Motor neuron (in vitro differentiated cells): ENCODE measurements around the gene TRIO. TPM values are rescaled to one million over a fixed set of nuclear protein-coding genes. Genes with fewer than 3 reads are reported as not detected.

Experiments used
- ATAC-seq, 8 experiments: fragments of 200-7000 bp; cut with Tn5 transposase; replicated peaks in 6 of 8; 2 replicates each; pipeline ENCODE4 v1.8.0; 2021; ENCODE audit warnings: mild to moderate bottlenecking in 8 of 8, moderate library complexity in 8 of 8
- H3K27ac ChIP-seq, 2 donors: fragments of 250-450 bp; sonication (Bioruptor Pico); 2 replicates each; pipeline ENCODE4 v1.9.0; 2021; ENCODE audit warnings: antibody characterized with exemption in 2 of 2, mild to moderate bottlenecking in 2 of 2, moderate library complexity in 1 of 2
- H3K4me1 ChIP-seq, 2 donors: fragments of 250-450 bp; sonication (Bioruptor Pico); replicated peaks in 1 of 2; 2 replicates each; pipeline ENCODE4 v1.6.1; 2021; ENCODE audit warnings: antibody characterized with exemption in 2 of 2, mild to moderate bottlenecking in 2 of 2, moderate library complexity in 1 of 2
- H3K4me3 ChIP-seq, 5 donors: fragments of 250-450 bp; sonication (Bioruptor Pico); 2 replicates each; pipeline ENCODE4 v1.9.0; 2021; ENCODE audit warnings: antibody characterized with exemption in 5 of 5, mild to moderate bottlenecking in 5 of 5, moderate library complexity in 4 of 5
- WGBS, 10 experiments: fragments of 450-650 bp; shearing (Covaris generic); methylation state at CpG; one replicate each; pipeline ENCODE4 v1.0.0; 2022; 5-methylcytosine and 5-hydroxymethylcytosine counted together
- in situ Hi-C, 9 experiments: fragments of 400-800 bp; cut with MboI; loops; one replicate each; pipeline ENCODE4 v1.15.0; 2021; ENCODE audit warnings: low sequenced_read_pairs in 9 of 9, low pct_unique_long_range_greater_than_20kb in 2 of 9; ENCODE audit not compliant: unreplicated experiment in 9 of 9
- total RNA-seq, 8 experiments: library from RNA; unstranded; fragments of 300-600 nt; gene quantifications; 2 replicates each; pipeline versions ENCODE4 v1.2.3 to v1.2.4, GENCODE V29; 2022

Gene TRIO
- total RNA-seq, 8 experiments from 2014 or later, result 39.7 to 162 (median 92.9) TPM

GRCh38 chr5:14284392-14285148, 141.4 kb downstream of the TRIO start:
- in situ Hi-C loops, result loop anchor here in 1 of 9 experiments (25.0 kb wide), 1 partner anchor 297 kb away; no protein-coding TSS in a partner anchor
- peak in 2 of 8 experiments; percentile 22 to 55 for ATAC-seq
- 45 to 100% (median 81%) methylated on average over 1 to 10 of the region's 12 CpGs; no CpG with 5 or more reads in 1 of the 10 experiments for WGBS, 10 experiments
- Histone ChIP-seq H3K27ac (no peak overlapping the region), H3K4me3 (no peak overlapping the region), H3K4me1 (peaks cover 22 to 34% of the 10 kb centered on the region in 2 donors)

DNA sequence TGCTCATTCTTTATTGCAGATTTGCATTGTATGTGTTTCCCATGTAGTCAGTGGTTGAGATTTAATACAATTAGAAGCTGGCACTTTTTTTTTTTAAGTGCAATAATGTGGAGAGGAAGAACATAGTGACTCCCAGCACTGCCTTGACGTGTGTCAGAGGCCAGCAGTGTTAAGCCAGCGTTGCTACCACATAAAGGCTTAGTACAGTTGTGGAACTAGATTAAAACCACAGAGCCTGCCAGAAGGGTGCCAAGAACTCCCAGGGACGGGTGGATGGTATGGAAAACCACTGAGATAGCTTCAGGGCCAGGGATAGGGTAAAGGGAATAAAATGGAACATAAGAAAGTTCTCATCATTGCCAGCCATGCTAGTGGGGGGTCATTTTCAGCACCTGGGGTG, 142.9 kb downstream of the TRIO start:
- WGBS, 10 experiments, result 60 to 100% (median 93%) methylated on average over 1 to 3 of the region's 3 CpGs; no CpG with 5 or more reads in 3 of the 10 experiments
- in situ Hi-C loops, result loop anchor here in 1 of 9 experiments (25.0 kb wide), 1 partner anchor 299 kb away; no protein-coding TSS in a partner anchor
- no peak overlapping the region for H3K27ac ChIP-seq
- H3K4me3 ChIP-seq, result no peak overlapping the region
- ATAC-seq, result no peak
- peaks cover 22 to 23% of the 10 kb centered on the region in 2 donors for H3K4me1 ChIP-seq

DNA sequence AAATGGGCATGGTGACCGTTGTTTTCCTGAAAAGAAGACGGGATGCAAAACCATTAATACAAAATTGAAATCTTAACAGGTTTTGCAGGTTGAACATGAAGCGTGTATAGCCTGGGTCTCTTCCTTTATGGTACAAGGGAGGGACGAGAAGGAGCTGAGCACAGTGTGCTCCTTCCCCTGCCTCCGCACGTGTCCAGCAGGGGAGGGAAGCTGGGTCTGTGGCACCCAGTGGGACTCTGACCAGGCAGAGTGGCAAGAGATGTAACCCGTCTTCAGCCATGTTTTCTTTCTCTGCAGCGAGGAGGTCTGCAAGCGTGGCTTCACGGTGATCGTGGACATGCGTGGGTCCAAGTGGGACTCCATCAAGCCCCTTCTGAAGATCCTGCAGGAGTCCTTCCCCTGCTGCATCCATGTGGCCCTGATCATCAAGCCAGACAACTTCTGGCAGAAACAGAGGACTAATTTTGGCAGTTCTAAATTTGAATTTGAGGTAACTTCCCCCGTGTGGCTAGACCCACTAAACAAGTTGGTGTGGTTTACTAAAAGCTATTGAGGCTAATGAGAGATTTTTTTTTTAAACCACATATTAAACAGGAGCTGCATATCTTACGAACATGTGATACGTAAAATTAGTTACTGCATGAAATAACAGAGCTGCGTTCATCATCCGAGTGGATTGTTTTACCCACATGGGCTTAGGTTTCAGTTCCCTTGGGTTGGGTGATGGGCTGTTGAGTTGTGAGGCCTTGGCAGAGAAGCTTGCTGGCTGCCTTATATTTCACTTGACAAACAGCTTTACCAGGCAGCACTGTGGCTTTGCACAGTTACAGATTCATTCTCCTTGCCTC, 143.7 kb downstream of the TRIO start:
- in situ Hi-C loops, result loop anchor here in 1 of 9 experiments (25.0 kb wide), 1 partner anchor 299 kb away; no protein-coding TSS in a partner anchor
- H3K4me1 ChIP-seq, result peaks cover 22 to 23% of the 10 kb centered on the region in 2 donors
- no peak overlapping the region for H3K4me3 ChIP-seq
- WGBS, 10 experiments, result 79 to 100% (median 96%) methylated on average over 1 to 12 of the region's 17 CpGs; no CpG with 5 or more reads in 2 of the 10 experiments
- no peak overlapping the region for H3K27ac ChIP-seq
- no peak for ATAC-seq

DNA sequence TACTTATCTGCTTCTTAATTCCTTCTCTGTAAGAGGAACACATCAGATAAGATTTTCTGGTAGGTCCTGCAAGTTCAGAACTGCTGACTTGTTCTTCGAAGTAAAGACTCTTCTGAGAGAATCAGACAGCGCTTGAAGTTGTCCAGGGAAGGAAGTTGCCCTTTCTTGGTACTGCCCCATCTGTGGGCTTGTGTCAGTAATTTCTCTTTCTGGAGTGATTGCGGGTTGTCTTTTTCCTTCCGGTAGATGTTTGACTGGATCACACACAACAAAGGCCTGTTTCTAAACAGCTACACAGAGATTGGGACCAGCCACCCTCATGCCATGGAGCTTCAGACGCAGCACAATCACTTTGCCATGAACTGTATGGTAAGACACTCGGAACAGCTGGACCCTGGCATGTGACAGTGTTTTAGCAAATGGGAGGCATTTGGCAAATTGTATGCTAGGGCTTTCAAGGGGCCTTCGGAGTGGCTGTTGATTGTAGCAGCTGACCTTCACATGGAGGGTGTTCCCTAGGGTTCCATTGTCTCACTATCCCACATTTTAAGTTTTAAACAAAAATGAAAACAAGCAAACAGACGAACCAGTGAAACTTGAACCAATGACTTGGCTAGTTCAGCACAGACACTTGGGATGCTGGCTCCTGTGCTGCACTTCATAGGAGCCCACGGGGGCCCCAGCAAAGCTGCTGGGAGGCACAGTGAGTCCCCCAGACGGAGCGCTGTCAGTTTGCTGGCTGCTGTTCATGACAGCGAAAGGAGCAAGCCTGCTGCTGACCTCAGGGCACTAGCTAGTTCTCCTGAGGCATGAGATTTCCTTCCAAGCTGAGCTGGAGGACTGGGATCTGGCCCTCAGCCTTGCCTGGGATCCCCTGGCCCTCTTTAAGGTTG, 149.9 kb downstream of the TRIO start:
- WGBS, 10 experiments, result 93 to 100% (median 100%) methylated on average over 1 to 9 of the region's 12 CpGs; no CpG with 5 or more reads in 3 of the 10 experiments
- Histone ChIP-seq H3K4me1 (no peaks in the 10 kb centered on the region), H3K27ac (no peak overlapping the region), H3K4me3 (no peak overlapping the region)
- ATAC-seq, result no peak
- in situ Hi-C loops, result loop anchor here in 1 of 9 experiments (25.0 kb wide), 1 partner anchor 306 kb away; no protein-coding TSS in a partner anchor

DNA sequence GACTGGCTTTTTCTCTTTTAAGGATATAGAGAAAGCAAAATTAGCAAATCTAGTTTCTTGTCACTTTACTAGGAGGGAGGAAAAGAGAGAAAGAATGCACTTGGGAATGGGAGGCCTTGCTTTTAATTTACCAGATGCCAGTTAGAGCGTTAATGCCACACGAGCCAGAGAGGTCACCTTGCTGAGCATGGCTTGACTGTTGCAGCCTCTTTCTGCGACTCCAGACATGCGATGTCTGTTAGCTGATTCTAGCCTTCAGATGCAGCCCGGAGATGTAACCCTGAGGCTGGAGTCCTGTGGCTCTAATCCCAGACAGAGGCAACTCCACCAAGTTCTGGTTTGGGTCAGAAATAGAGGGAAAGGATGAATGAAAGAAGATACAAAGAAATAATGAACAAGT, 152.5 kb downstream of the TRIO start:
- 11 to 100% (median 86%) methylated on average over 2 to 5 of the region's 5 CpGs; no CpG with 5 or more reads in 3 of the 10 experiments for WGBS, 10 experiments
- in situ Hi-C loops, result loop anchor here in 1 of 9 experiments (25.0 kb wide), 1 partner anchor 308 kb away; no protein-coding TSS in a partner anchor
- no peaks in the 10 kb centered on the region for H3K4me1 ChIP-seq
- no peak overlapping the region for H3K4me3 ChIP-seq
- H3K27ac ChIP-seq, result no peak overlapping the region
- ATAC-seq, result no peak

- in situ Hi-C loops, result loop anchor here in 1 of 9 experiments (25.0 kb wide), 1 partner anchor 309 kb away; no protein-coding TSS in a partner anchor
- no peak for ATAC-seq
- WGBS, 10 experiments, result 0 to 100% (median 93%) methylated on average over 1 to 14 of the region's 14 CpGs; no CpG with 5 or more reads in 3 of the 10 experiments
- no peaks in the 10 kb centered on the region for H3K4me1 ChIP-seq
- no peak overlapping the region for H3K27ac ChIP-seq
- no peak overlapping the region for H3K4me3 ChIP-seq
These were observed 153.6 kb downstream of the TRIO start for GRCh38 chr5:14296533-14297331.

- WGBS, 10 experiments, result 89 to 100% (median 100%) methylated on average over 1 to 6 of the region's 9 CpGs; no CpG with 5 or more reads in 3 of the 10 experiments
- H3K4me1 ChIP-seq, result no peaks in the 10 kb centered on the region
- in situ Hi-C loops, result loop anchor here in 1 of 9 experiments (25.0 kb wide), 1 partner anchor 310 kb away; no protein-coding TSS in a partner anchor
- no peak overlapping the region for H3K4me3 ChIP-seq
- no peak for ATAC-seq
- no peak overlapping the region for H3K27ac ChIP-seq
These were observed 154.6 kb downstream of the TRIO start for GRCh38 chr5:14297697-14298096.

- H3K27ac ChIP-seq, result no peak overlapping the region
- no peaks in the 10 kb centered on the region for H3K4me1 ChIP-seq
- in situ Hi-C loops, result loop anchor here in 1 of 9 experiments (25.0 kb wide), 1 partner anchor 311 kb away; no protein-coding TSS in a partner anchor
- no peak overlapping the region for H3K4me3 ChIP-seq
- WGBS, 10 experiments, result 71 to 100% (median 94%) methylated on average over 1 to 3 of the region's 3 CpGs; no CpG with 5 or more reads in 1 of the 10 experiments
- ATAC-seq, result no peak
These were observed 155.1 kb downstream of the TRIO start for GRCh38 chr5:14298126-14298847.

- Histone ChIP-seq H3K4me3 (no peak overlapping the region), H3K4me1 (no peaks in the 10 kb centered on the region), H3K27ac (no peak overlapping the region)
- 58 to 100% (median 75%) methylated on average over 1 to 3 of the region's 4 CpGs; no CpG with 5 or more reads in 6 of the 10 experiments for WGBS, 10 experiments
- in situ Hi-C loops, result loop anchor here in 1 of 9 experiments (25.0 kb wide), 1 partner anchor 312 kb away; no protein-coding TSS in a partner anchor
- no peak for ATAC-seq
These were observed 156.5 kb downstream of the TRIO start for GRCh38 chr5:14299666-14300065.

GRCh38 chr5:14301186-14301585, 158.0 kb downstream of the TRIO start:
- H3K4me1 ChIP-seq, result no peaks in the 10 kb centered on the region
- H3K4me3 ChIP-seq, result no peak overlapping the region
- H3K27ac ChIP-seq, result no peak overlapping the region
- ATAC-seq, result no peak
- in situ Hi-C loops, result no loop called here
- 63 to 92% (median 83%) methylated on average over 2 to 3 of the region's 3 CpGs; no CpG with 5 or more reads in 5 of the 10 experiments for WGBS, 10 experiments

GRCh38 chr5:14302330-14302729, 159.2 kb downstream of the TRIO start:
- Histone ChIP-seq H3K4me1 (no peaks in the 10 kb centered on the region), H3K4me3 (no peak overlapping the region), H3K27ac (no peak overlapping the region)
- WGBS, 10 experiments, result 90 to 100% (median 100%) methylated on average over 2 to 3 of the region's 3 CpGs
- in situ Hi-C loops, result no loop called here
- no peak for ATAC-seq
